22Rv1 (cell line): ENCODE measurements around the gene RBM20.

Experiments used
- H3K27ac ChIP-seq: fragments of 450-650 bp; 2 replicates; pipeline ENCODE4 v1.5.1; 2017
- ZFX ChIP-seq: fragments of 450-650 bp; IDR thresholded peaks from 2 replicates; pipeline ENCODE4 v1.6.1; 2017; ENCODE audit warnings: antibody characterized with exemption, borderline replicate concordance
- TF ChIP-seq, protein P1 (sequence below): fragments of 450-650 bp; IDR thresholded peaks from 2 replicates; pipeline ENCODE4 v1.5.1; 2017; ENCODE audit warnings: mild to moderate bottlenecking

Gene RBM20

DNA sequence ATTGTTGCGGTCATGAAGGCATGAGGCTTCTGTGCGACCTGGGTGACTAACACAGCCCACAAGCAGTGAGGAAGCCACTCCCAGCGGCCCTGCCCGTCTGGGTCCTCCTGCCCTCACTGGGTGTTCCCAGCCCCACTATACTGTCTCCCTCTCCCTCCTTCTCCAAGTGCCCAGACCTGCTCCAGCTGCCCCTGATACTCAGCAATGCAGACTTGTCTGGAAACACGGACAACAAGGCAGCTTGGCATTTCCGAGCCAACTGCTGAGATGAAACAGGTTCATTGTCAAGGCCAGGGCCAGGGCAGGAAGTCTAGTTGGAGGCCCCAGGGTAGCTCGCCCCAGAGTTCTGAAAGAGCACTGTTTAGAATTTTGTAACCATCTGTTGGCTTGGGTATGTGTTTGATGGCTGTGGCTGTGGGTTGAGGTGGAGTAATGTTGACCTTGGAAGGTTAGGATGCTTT, 95.7 kb downstream of the RBM20 start:
- H3K27ac ChIP-seq: no peak overlapping the region
- TF ChIP-seq ZFX: no peak
- TF ChIP-seq, protein P1, sequence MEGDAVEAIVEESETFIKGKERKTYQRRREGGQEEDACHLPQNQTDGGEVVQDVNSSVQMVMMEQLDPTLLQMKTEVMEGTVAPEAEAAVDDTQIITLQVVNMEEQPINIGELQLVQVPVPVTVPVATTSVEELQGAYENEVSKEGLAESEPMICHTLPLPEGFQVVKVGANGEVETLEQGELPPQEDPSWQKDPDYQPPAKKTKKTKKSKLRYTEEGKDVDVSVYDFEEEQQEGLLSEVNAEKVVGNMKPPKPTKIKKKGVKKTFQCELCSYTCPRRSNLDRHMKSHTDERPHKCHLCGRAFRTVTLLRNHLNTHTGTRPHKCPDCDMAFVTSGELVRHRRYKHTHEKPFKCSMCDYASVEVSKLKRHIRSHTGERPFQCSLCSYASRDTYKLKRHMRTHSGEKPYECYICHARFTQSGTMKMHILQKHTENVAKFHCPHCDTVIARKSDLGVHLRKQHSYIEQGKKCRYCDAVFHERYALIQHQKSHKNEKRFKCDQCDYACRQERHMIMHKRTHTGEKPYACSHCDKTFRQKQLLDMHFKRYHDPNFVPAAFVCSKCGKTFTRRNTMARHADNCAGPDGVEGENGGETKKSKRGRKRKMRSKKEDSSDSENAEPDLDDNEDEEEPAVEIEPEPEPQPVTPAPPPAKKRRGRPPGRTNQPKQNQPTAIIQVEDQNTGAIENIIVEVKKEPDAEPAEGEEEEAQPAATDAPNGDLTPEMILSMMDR: no peak

DNA sequence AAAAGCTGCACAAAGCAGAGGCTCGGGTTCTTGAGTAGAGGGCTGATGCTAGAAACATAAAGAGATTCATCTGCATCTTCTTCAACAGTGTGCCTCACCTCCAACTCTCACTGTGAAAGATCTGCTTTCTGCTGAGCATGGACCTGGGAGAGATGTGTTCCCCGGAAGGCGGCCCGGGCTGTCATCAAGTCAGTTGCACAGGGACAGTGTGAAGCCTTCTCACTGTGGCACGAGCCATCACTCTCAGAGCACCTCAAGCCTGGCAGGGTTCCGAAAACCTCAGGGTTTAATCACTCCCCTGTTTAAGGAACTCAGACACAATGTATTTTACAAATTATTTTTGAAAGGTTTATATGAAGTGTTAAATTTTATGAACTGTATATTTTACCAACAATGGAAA, 98.7 kb downstream of the RBM20 start:
- H3K27ac ChIP-seq: no peak overlapping the region
- TF ChIP-seq ZFX: no peak
- TF ChIP-seq, protein P1: no peak

DNA sequence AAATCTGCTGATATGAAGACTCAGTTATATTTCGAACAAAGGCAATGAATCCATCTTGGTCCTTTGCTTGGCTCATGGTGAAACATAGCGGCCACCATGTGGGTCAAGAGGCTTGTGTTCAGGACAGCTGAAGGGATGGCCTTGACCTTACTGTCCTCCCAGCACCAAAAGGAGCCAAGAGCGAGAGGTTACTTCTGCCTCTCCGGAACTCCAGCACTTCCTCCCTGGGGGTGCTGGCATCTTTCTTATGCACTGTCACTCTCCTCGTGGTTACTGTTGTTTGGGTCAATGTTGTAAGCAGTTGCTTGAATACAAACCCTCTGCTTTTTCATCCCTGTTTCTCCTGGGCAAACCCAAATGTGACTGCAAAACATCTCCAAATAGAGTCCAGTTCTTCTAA, 100.6 kb downstream of the RBM20 start:
- H3K27ac ChIP-seq: no peak overlapping the region
- no peak for TF ChIP-seq ZFX
- TF ChIP-seq, protein P1: no peak

DNA sequence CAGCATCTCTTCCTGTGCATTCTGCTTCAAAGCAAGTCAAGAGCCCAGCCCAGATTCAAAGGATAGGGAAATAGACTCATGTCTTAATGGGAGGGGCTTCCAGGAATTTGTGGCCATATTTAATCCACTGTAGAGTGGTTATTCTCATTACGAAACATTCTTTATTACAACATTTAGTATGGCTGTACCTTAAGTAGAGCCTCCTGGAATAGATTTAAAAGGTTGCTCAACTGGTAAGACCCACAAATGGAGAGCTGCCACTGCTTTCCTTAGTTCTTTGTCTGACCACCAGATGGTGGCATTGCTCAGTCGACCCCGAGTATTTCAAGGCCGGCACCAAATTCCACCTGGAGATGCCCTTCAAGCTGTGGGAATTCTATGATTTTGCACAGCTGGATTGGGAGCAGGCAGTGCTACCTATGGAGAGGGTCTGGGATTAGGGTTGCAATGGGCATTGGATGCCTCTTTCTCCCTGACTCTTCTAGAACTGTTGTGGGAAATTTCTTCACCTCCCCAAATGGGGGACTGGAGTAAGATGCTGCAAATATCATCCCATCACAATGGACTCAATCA, 102.2 kb downstream of the RBM20 start:
- TF ChIP-seq ZFX: no peak
- TF ChIP-seq, protein P1: peak; percentile 83
- no peak overlapping the region for H3K27ac ChIP-seq

DNA sequence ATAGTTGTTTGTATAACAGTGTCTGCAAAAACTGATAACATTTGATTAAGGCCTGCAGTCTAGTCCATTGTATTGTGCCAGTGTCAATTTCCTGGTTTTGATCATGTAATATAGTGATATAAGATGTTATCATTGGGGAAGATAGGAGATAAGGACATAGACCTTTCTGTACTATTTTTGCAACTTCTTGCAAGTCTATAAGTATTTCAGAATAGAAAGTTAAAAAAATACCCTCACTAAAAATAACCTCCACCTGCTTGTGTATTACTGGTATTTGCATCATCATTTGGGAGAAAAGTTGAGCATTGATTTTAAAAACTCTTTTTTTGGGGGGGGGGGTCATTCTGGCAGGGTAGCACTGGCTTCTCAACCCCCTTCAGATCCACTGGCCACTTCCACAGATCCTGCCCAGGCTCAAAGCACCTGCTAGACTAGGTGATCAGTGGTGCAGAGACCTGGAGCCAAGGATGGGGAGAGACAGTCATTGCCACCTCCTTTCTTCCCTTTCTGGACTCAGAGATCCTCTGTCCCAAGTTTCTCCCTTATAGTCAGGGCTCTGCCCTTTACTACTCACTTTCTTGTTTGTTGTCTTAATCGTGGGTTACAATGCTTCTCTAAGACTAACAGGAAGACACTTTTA, 103.0 kb downstream of the RBM20 start:
- H3K27ac ChIP-seq: no peak overlapping the region
- TF ChIP-seq ZFX: no peak
- TF ChIP-seq, protein P1: no peak

DNA sequence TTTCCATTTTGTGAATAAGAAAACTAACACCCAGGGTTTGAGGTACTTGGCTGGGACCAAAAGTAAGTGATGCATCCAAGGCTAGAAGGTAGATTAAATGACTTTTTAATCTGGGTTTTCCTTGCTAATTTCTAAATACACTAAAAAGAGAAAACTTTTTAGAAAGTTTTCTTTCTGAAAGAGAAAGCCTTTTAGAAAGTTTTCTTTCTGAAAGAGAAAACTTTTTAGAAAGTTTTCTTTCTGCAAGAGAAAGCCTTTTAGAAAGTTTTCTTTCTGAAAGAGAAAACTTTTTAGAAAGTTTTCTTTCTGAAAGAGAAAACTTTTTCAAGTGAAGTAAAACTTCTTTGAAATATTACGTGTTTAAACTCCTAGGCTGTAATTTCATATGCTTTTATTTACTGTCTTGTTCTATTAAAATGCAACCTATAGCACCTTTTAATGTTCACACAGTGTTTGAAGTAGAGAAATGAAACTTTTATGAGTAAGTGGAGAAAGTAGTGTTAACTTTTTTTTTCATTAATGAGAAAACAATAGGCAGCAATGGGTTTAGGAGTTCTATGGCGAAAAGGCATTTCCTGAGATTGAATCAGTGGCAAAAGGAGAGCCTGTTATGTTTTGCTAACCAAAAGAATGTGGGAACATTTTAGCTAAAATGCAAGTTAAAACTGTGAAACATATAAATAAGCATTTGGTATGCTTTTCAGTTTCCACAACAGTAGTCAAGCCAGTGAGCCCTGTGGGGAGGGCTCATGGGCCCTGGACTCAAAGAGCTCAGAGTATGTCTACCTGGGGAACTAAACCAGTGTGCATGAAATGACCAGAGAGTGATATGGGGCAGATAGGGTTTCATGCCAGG, 103.7 kb downstream of the RBM20 start:
- no peak overlapping the region for H3K27ac ChIP-seq
- TF ChIP-seq, protein P1: no peak
- TF ChIP-seq ZFX: no peak
